HepG2 (cell line): ENCODE results near the gene CD163. TPM values are rescaled to one million over a fixed set of nuclear protein-coding genes. Genes with fewer than 3 reads are reported as not detected.

Experiments used
- ATAC-seq: fragments of 200-7000 bp; cut with Tn5 transposase; 3 replicates; pipeline ENCODE4 v1.9.1; 2020; ENCODE audit warnings: mild to moderate bottlenecking, moderate library complexity
- BruUV-seq: library from RNA; stranded (reverse); fragments of 400-500 nt; replicated peaks from 2 replicates; lab custom pipeline; 2021; lab: Mats Ljungman, UMichigan
- CTCF ChIA-PET: fragments of 300-600 bp; formaldehyde crosslinking; extraction: SDS; loops from one replicate; lab custom pipeline; 2021; ENCODE audit warnings: low total read pairs, inconsistent platforms, low intra/inter-chr PET ratio; lab: Yijun Ruan, JAX
- POLR2A ChIA-PET: fragments of 350-600 bp; sonication (Branson Sonifier 250); formaldehyde crosslinking; loops from one replicate; lab custom pipeline; 2020; ENCODE audit warnings: antibody characterized with exemption, inconsistent platforms; lab: Yijun Ruan, JAX
- DNase-seq: peaks from one replicate; pipeline ENCODE4 v3.0.0-alpha.2; 2015; ENCODE audit warnings: low spot score
- FAIRE-seq: peaks from 3 replicates; lab custom pipeline; 2011; peaks lifted over from hg19 to GRCh38; lab: Jason Lieb, UNC
- H2AFZ ChIP-seq: one replicate; pipeline ENCODE4 v1.6.1; 2011; ENCODE audit warnings: low read length, inconsistent platforms
- H3K27ac ChIP-seq: fragments of 300-600 bp; 3 replicates; pipeline ENCODE4 v1.8.0; 2011; ENCODE audit warnings: mixed run types, mild to moderate bottlenecking, mixed read lengths, low read length, inconsistent platforms; ENCODE audit not compliant: insufficient read depth; ENCODE audit errors: extremely low read length
- H3K27me3 ChIP-seq, 2 experiments: fragments of 200-600 bp in 1 of 2; 2 replicates in 1 of 2; 3 replicates in 1 of 2; pipeline versions ENCODE4 v1.6.0 to v1.8.0; 2011; ENCODE audit warnings: low read length in 2 of 2, mild to moderate bottlenecking in 2 of 2, moderate library complexity in 2 of 2, inconsistent platforms in 1 of 2; ENCODE audit not compliant: insufficient read depth in 2 of 2, control insufficient read depth in 1 of 2
- H3K36me3 ChIP-seq, 2 experiments: fragments of 200-600 bp in 1 of 2; replicated peaks in 1 of 2; 2 replicates in 1 of 2; 3 replicates in 1 of 2; pipeline versions ENCODE4 v1.5.1 to v1.8.0; 2011; ENCODE audit warnings: low read length in 2 of 2, inconsistent platforms in 1 of 2; ENCODE audit not compliant: insufficient read depth in 2 of 2, control insufficient read depth in 1 of 2
- H3K4me1 ChIP-seq: 2 replicates; pipeline ENCODE4 v1.5.1; 2012; ENCODE audit warnings: low read length, inconsistent platforms; ENCODE audit not compliant: insufficient read depth
- H3K4me2 ChIP-seq: 2 replicates; pipeline ENCODE4 v1.6.0; 2011; ENCODE audit warnings: low read depth, low read length, inconsistent platforms
- H3K4me3 ChIP-seq, 3 experiments: fragments of 200-600 bp in 1 of 3; sonication (generic), shearing (Covaris generic) in 1 of 3; replicated peaks in 1 of 3; 2 replicates each; pipeline ENCODE4 v1.5.1; 2011 to 2016; ENCODE audit warnings: low read length in 3 of 3, inconsistent platforms in 2 of 3, low read depth in 2 of 3, mild to moderate bottlenecking in 2 of 3, control low read depth in 1 of 3, mixed read lengths in 1 of 3; ENCODE audit not compliant: insufficient read depth in 1 of 3
- H3K79me2 ChIP-seq: one replicate; pipeline ENCODE4 v1.6.1; 2011; ENCODE audit warnings: low read length, inconsistent platforms; ENCODE audit not compliant: insufficient read depth
- H3K9ac ChIP-seq: 2 replicates; pipeline ENCODE4 v1.6.0; 2011; ENCODE audit warnings: mild to moderate bottlenecking, low read depth, low read length, inconsistent platforms; ENCODE audit not compliant: insufficient read depth
- H3K9me3 ChIP-seq: 2 replicates; pipeline ENCODE4 v1.5.1; 2012; ENCODE audit warnings: mild to moderate bottlenecking, low read length
- H4K20me1 ChIP-seq: 2 replicates; pipeline ENCODE4 v1.6.0; 2011; ENCODE audit warnings: inconsistent platforms, mild to moderate bottlenecking, low read length, moderate library complexity; ENCODE audit not compliant: insufficient read depth
- BCLAF1 ChIP-seq: fragments of 450-650 bp; IDR thresholded peaks from 2 replicates; pipeline ENCODE4 v1.6.1; 2017; ENCODE audit warnings: mild to moderate bottlenecking
- BHLHE40 ChIP-seq: IDR thresholded peaks from 2 replicates; pipeline ENCODE4 v1.6.1; 2011; ENCODE audit warnings: low read length, improper control_type of control experiment
- EHMT2 ChIP-seq: fragments of 200-600 bp; sonication (generic); IDR thresholded peaks from 2 replicates; pipeline ENCODE4 v1.7.0; 2017; ENCODE audit warnings: antibody characterized with exemption, low read depth, low read length, borderline replicate concordance
- ESRRA ChIP-seq: sonication (generic); formaldehyde crosslinking; IDR thresholded peaks from 2 replicates; pipeline ENCODE4 v1.5.1; 2020; ENCODE audit warnings: mild to moderate bottlenecking, low read depth, missing genetic modification reagents
- GATAD2A ChIP-seq: IDR thresholded peaks from 2 replicates; pipeline ENCODE4 v1.6.1; 2016
- GPBP1L1 ChIP-seq: sonication (generic); formaldehyde crosslinking; IDR thresholded peaks from 2 replicates; pipeline ENCODE4 v1.5.0; 2020; ENCODE audit warnings: mild to moderate bottlenecking, missing genetic modification reagents
- HIC2 ChIP-seq: sonication (generic); formaldehyde crosslinking; IDR thresholded peaks from 2 replicates; pipeline ENCODE4 v1.9.0; 2022; ENCODE audit warnings: low read depth, missing genetic modification reagents
- JUN ChIP-seq: sonication (generic); formaldehyde crosslinking; IDR thresholded peaks from 2 replicates; pipeline ENCODE4 v1.4.0; 2020; ENCODE audit warnings: mild to moderate bottlenecking, missing genetic modification reagents
- KDM5B ChIP-seq: sonication (generic); formaldehyde crosslinking; IDR thresholded peaks from 2 replicates; pipeline ENCODE4 v1.4.0; 2020; ENCODE audit warnings: missing genetic modification reagents, mild to moderate bottlenecking, borderline replicate concordance
- KMT2B ChIP-seq: IDR thresholded peaks from 2 replicates; pipeline ENCODE4 v1.6.1; 2016; ENCODE audit warnings: missing genetic modification reagents, missing compliant biosample characterization
- PHF20 ChIP-seq: sonication (generic); formaldehyde crosslinking; IDR thresholded peaks from 2 replicates; pipeline ENCODE4 v1.5.0; 2020; ENCODE audit warnings: mild to moderate bottlenecking, missing genetic modification reagents
- ZBTB20 ChIP-seq: sonication (generic); formaldehyde crosslinking; IDR thresholded peaks from 2 replicates; pipeline ENCODE4 v1.8.1; 2023; ENCODE audit warnings: missing genetic modification reagents, low read depth, mild to moderate bottlenecking, borderline replicate concordance
- ZNF333 ChIP-seq: sonication (generic); formaldehyde crosslinking; IDR thresholded peaks from 2 replicates; pipeline ENCODE4 v1.4.0; 2020; ENCODE audit warnings: mild to moderate bottlenecking, missing genetic modification reagents, borderline replicate concordance
- ZNF549 ChIP-seq: sonication (generic); formaldehyde crosslinking; IDR thresholded peaks from 2 replicates; pipeline ENCODE4 v1.5.0; 2020; ENCODE audit warnings: missing genetic modification reagents
- ZNF580 ChIP-seq: IDR thresholded peaks from 2 replicates; pipeline ENCODE4 v1.6.1; 2016; ENCODE audit warnings: low read depth, borderline replicate concordance
- ZSCAN22 ChIP-seq: sonication (generic); formaldehyde crosslinking; IDR thresholded peaks from 2 replicates; pipeline ENCODE4 v1.4.0; 2020; ENCODE audit warnings: mild to moderate bottlenecking, missing genetic modification reagents
- ZSCAN29 ChIP-seq: sonication (generic); formaldehyde crosslinking; conservative IDR thresholded peaks from 2 replicates; pipeline ENCODE4 v1.4.0; 2020; ENCODE audit warnings: mild to moderate bottlenecking, missing genetic modification reagents
- WGBS: methylation state at CpG from one replicate; pipeline ENCODE4 v1.1.6; 2017; ENCODE audit warnings: low lambda C conversion rate; 5-methylcytosine and 5-hydroxymethylcytosine counted together
- in situ Hi-C: cut with HindIII; loops from 2 replicates; pipeline ENCODE4 v1.10.0; 2017; ENCODE audit warnings: low pct_unique_long_range_greater_than_20kb; ENCODE audit not compliant: extremely low pct_ligation_motif_present
- intact Hi-C: fragments of 100-400 bp; cut with micrococcal nuclease; formaldehyde crosslinking; loops from one replicate; pipeline ENCODE4 v1.10.0; 2022; ENCODE audit not compliant: unreplicated experiment
- polyA plus RNA-seq, 8 experiments: library from polyadenylated mRNA; depleted of rRNA in 3 of 8; stranded (reverse) in 7 of 8; unstranded in 1 of 8; fragments of >200 nt; fragmentation: Illumina TruSeq in 4 of 8; extraction: Trizol in 4 of 8; gene quantifications; 2 replicates each; pipeline versions ENCODE4 v1.2.1 to v1.2.3, GENCODE V29; 2011 to 2016; ENCODE audit warnings: low read depth in 4 of 8, missing spikeins in 1 of 8, mixed read lengths in 1 of 8; ENCODE audit not compliant: insufficient read depth in 1 of 8
- total RNA-seq, 5 experiments: library from RNA; depleted of rRNA; stranded (reverse); fragments of >200 nt; fragmentation: Illumina TruSeq; extraction: Trizol; gene quantifications; 2 replicates each; pipeline ENCODE4 v1.2.3, GENCODE V29; 2016; ENCODE audit warnings: low read depth in 1 of 5

Gene CD163
- total and polyA plus RNA-seq, 2 of the 13 experiments (the other 11 are each of a cell fraction or from before 2014, with no cell fraction given): not detected

GRCh38 chr12:7501031-7501588 lies 2.5 kb downstream of the CD163 start:
- Histone ChIP-seq H3K79me2 (no peaks in the 10 kb centered on the region), H3K4me3 (no peak overlapping the region), H2AFZ (no peak overlapping the region), H3K27ac (no peak overlapping the region), H3K36me3 (no peaks in the 10 kb centered on the region), H3K9ac (no peak overlapping the region), H3K9me3 (no peaks in the 10 kb centered on the region), H3K4me2 (no peak overlapping the region), H3K27me3 (no peaks in the 10 kb centered on the region; a peak in 1 of 5 replicates), H3K4me1 (no peaks in the 10 kb centered on the region), H4K20me1 (no peaks in the 10 kb centered on the region)
- no peak for DNase-seq
- in situ Hi-C loops: no loop called here
- 34% methylated on average over 6 of the region's 6 CpGs for WGBS
- no peak for TF ChIP-seq KDM5B (CRISPR knock-in tag)
- no peak for TF ChIP-seq ZNF549 (CRISPR knock-in tag)
- no peak for TF ChIP-seq ZBTB20 (CRISPR knock-in tag)
- no peak for TF ChIP-seq ZSCAN29 (CRISPR knock-in tag)
- TF ChIP-seq BCLAF1: no peak
- no peak for TF ChIP-seq ZSCAN22
- no peak for TF ChIP-seq EHMT2
- no peak for TF ChIP-seq KMT2B (CRISPR knock-in tag)
- no peak for TF ChIP-seq ZNF333 (CRISPR knock-in tag)
- TF ChIP-seq ESRRA (CRISPR knock-in tag): no peak
- TF ChIP-seq JUN (CRISPR knock-in tag): no peak
- no peak for TF ChIP-seq BHLHE40
- TF ChIP-seq GPBP1L1: no peak
- no peak for TF ChIP-seq HIC2 (CRISPR knock-in tag)
- no peak for TF ChIP-seq ZNF580 (CRISPR knock-in tag)
- no peak for TF ChIP-seq GATAD2A (CRISPR knock-in tag)
- TF ChIP-seq PHF20: no peak
- no peak for FAIRE-seq
- intact Hi-C loops: no loop called here
- ChIA-PET CTCF (no interaction called here), POLR2A (no interaction called here)
- BruUV-seq: no TSS peak
- ATAC-seq: no peak
